ENCODE data around the gene PHPT1.

- TF ChIP-seq CTCF (IDR thresholded peaks at IDR 0.05; ENCODE audit: control extremely low read depth in 1 of 3, insufficient read depth in 1 of 3, low read depth in 1 of 3, low read length in 3 of 3) (no peak), SRF (IDR thresholded peaks at IDR 0.05; ENCODE audit: low read depth, low read length) (no peak), POLR2A (IDR thresholded peaks at IDR 0.05; ENCODE audit: control extremely low read depth in 1 of 2, low read depth in 2 of 2, low read length in 2 of 2) (no peak), EP300 (IDR thresholded peaks at IDR 0.05; ENCODE audit: borderline replicate concordance in 1 of 2, low read depth in 2 of 2, low read length in 2 of 2) (no peak), CREB1 (IDR thresholded peaks at IDR 0.05) (no peak), MAX (IDR thresholded peaks at IDR 0.05) (no peak), CBX8 (IDR thresholded peaks at IDR 0.05; ENCODE audit: borderline replicate concordance, low read depth, low read length) (no peak), GTF2F1 (IDR thresholded peaks at IDR 0.05; ENCODE audit: borderline replicate concordance, low read depth, low read length) (no peak), CHD2 (IDR thresholded peaks at IDR 0.05; ENCODE audit: low read length) (no peak)
Measured at GRCh38 chr9:136852664-136853595, 3.7 kb downstream of the PHPT1 start.
